Neural cell (in vitro differentiated cells): ENCODE data around the gene OGDH. TPM values are rescaled to one million over a fixed set of nuclear protein-coding genes. Genes with fewer than 3 reads are reported as not detected.

ENCODE experiments used
- H2AFZ ChIP-seq: fragments of 200-600, 300-800 bp; sonication (generic), shearing (Covaris generic); 2 replicates; pipeline ENCODE4 v1.6.0; 2014; ENCODE audit warnings: low read depth, mild to moderate bottlenecking, antibody characterized with exemption, low read length, moderate library complexity
- H3F3A ChIP-seq: fragments of 200-600 bp; shearing (Covaris generic); 2 replicates; pipeline ENCODE4 v1.6.1; 2016; ENCODE audit warnings: mild to moderate bottlenecking, moderate library complexity, mixed read lengths, antibody characterized with exemption, low read length; ENCODE audit not compliant: insufficient read depth, poor library complexity, severe bottlenecking
- H3K27ac ChIP-seq: fragments of 200-600, 300-800 bp; sonication (generic), shearing (Covaris generic); 2 replicates; pipeline ENCODE4 v1.5.1; 2014; ENCODE audit warnings: mild to moderate bottlenecking, low read length, moderate library complexity
- H3K27me3 ChIP-seq: fragments of 300-800, 200-600 bp; sonication (generic), shearing (Covaris generic); 2 replicates; pipeline ENCODE4 v1.6.0; 2014; ENCODE audit warnings: mild to moderate bottlenecking, low read depth, low read length, moderate library complexity; ENCODE audit not compliant: insufficient read depth
- H3K36me3 ChIP-seq: fragments of 300-800, 200-600 bp; sonication (generic), shearing (Covaris generic); 2 replicates; pipeline ENCODE4 v1.5.1; 2014; ENCODE audit warnings: mild to moderate bottlenecking, antibody characterized with exemption, low read length, moderate library complexity; ENCODE audit not compliant: insufficient read depth
- H3K4me2 ChIP-seq: fragments of 300-800, 200-600 bp; sonication (generic), shearing (Covaris generic); 2 replicates; pipeline ENCODE4 v1.6.0; 2014; ENCODE audit warnings: mild to moderate bottlenecking, low read length
- H3K4me3 ChIP-seq: fragments of 300-800, 200-600 bp; sonication (generic), shearing (Covaris generic); 2 replicates; pipeline ENCODE4 v1.5.1; 2014; ENCODE audit warnings: mild to moderate bottlenecking, low read length, moderate library complexity
- H3K79me2 ChIP-seq: fragments of 200-600 bp; shearing (Covaris generic); replicated peaks from 2 replicates; pipeline ENCODE4 v1.6.0; 2014; ENCODE audit warnings: mild to moderate bottlenecking, low read length, moderate library complexity; ENCODE audit not compliant: insufficient read depth
- H3K9ac ChIP-seq: fragments of 300-800, 200-600 bp; sonication (generic), shearing (Covaris generic); 2 replicates; pipeline ENCODE4 v1.6.1; 2016; ENCODE audit warnings: mild to moderate bottlenecking, low read length, mixed read lengths
- H3K9me2 ChIP-seq: fragments of 200-600 bp; shearing (Covaris generic); 2 replicates; pipeline ENCODE4 v1.6.1; 2016; ENCODE audit warnings: mild to moderate bottlenecking, low read length, mixed read lengths; ENCODE audit not compliant: insufficient read depth
- H3K9me3 ChIP-seq: fragments of 200-600, 300-800 bp; sonication (generic), shearing (Covaris generic); 2 replicates; pipeline ENCODE4 v1.6.1; 2016; ENCODE audit warnings: mild to moderate bottlenecking, mixed run types, low read length, moderate library complexity, mixed read lengths
- H4K20me1 ChIP-seq: fragments of 200-600 bp; shearing (Covaris generic); 2 replicates; pipeline ENCODE4 v1.6.1; 2016; ENCODE audit warnings: mild to moderate bottlenecking, mixed run types; ENCODE audit not compliant: insufficient read depth
- EP300 ChIP-seq: fragments of 450-650 bp; conservative IDR thresholded peaks from 2 replicates; pipeline ENCODE4 v1.6.1; 2014; ENCODE audit warnings: antibody characterized with exemption, mild to moderate bottlenecking, moderate library complexity; ENCODE audit not compliant: poor library complexity, severe bottlenecking
- EZH2 ChIP-seq: fragments of 200-600, 300-800 bp; shearing (Covaris generic), sonication (generic); IDR thresholded peaks from 2 replicates; pipeline ENCODE4 v1.6.1; 2014; ENCODE audit warnings: antibody characterized with exemption, low read length, borderline replicate concordance, mild to moderate bottlenecking; ENCODE audit not compliant: insufficient read depth, poor library complexity, severe bottlenecking
- MXI1 ChIP-seq: fragments of 450-650 bp; conservative IDR thresholded peaks from 2 replicates; pipeline ENCODE4 v1.6.1; 2014; ENCODE audit warnings: antibody characterized with exemption, mild to moderate bottlenecking; ENCODE audit not compliant: poor library complexity, severe bottlenecking
- POLR2AphosphoS5 ChIP-seq: IDR thresholded peaks from 2 replicates; pipeline ENCODE4 v1.6.1; 2012
- RAD21 ChIP-seq: fragments of 450-650 bp; conservative IDR thresholded peaks from 2 replicates; pipeline ENCODE4 v1.6.1; 2014; ENCODE audit warnings: antibody characterized with exemption, mild to moderate bottlenecking, moderate library complexity
- SMC3 ChIP-seq: fragments of 450-650 bp; conservative IDR thresholded peaks from 2 replicates; pipeline ENCODE4 v1.6.1; 2014; ENCODE audit warnings: antibody characterized with exemption, mild to moderate bottlenecking, moderate library complexity; ENCODE audit not compliant: poor library complexity
- TAF1 ChIP-seq: IDR thresholded peaks from 2 replicates; pipeline ENCODE4 v1.6.1; 2012; ENCODE audit warnings: low read depth
- polyA plus RNA-seq: library from polyadenylated mRNA; depleted of rRNA; stranded (reverse); fragments of >200 nt; gene quantifications from 2 replicates; pipeline ENCODE4 v1.2.3, GENCODE V29; 2014
- TF ChIP-seq, protein P1 (sequence below): fragments of 450-650 bp; IDR thresholded peaks from 2 replicates; pipeline ENCODE4 v1.5.1; 2014; ENCODE audit warnings: antibody characterized with exemption, mild to moderate bottlenecking, moderate library complexity; ENCODE audit not compliant: poor library complexity, severe bottlenecking
- TF ChIP-seq, protein P2 (sequence below): IDR thresholded peaks from 2 replicates; pipeline ENCODE4 v1.6.1; 2012; ENCODE audit warnings: borderline replicate concordance

OGDH gene
- polyA plus RNA-seq, 1 donor from 2014 or later, result 16.9 TPM

DNA sequence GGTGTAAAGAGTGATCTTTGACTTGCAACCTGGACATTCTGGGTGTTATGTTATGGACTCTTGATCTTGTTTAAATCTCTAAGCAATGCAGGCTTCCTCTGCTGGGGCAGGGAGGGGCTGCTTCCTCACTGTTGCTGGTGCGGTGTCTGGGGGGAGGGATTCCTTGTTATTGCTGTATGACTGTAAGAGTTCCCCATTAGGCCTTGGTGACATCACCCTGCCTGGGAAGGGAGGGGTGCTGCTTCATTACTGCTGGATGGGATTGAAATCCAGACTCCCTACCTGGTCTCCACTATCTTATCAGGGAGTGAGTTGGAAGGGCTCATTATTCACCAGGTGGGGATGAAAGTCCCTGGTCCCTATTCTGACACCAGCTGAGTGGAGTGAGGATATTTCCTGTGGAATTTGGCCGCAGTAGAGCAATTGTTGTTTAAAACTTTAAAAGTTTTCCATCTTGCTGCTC lies 8.8 kb downstream of the OGDH start:
- Histone ChIP-seq H3K9ac (no peak overlapping the region), H3K27me3 (no peaks in the 10 kb centered on the region), H4K20me1 (no peaks in the 10 kb centered on the region), H3F3A (no peaks in the 10 kb centered on the region), H3K27ac (no peak overlapping the region), H3K9me2 (no peaks in the 10 kb centered on the region), H3K9me3 (no peaks in the 10 kb centered on the region), H3K36me3 (no peaks in the 10 kb centered on the region), H3K4me2 (no peak overlapping the region), H3K4me3 (no peak overlapping the region), H2AFZ (no peak overlapping the region), H3K79me2 (peaks cover 51% of the 10 kb centered on the region)
- no peak for TF ChIP-seq TAF1

DNA sequence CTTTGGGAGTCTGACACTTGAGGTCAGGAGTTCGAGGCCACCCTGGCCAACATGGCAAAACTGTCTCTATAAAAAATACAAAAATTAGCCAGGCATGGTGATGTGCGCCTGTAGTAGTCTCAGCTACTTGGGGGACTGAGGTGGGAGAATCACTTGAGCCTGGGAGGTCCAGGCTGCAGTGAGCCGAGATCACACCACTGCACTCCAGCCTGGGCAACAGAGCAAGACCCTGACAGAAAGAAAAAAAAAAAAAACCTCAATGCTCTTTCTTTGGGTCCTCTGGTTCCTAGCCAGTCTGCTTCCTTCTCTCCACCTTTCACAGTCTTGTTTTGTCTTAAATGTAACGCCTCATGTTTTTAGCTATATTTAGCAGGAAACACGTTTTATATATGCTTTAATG lies 9.4 kb downstream of the OGDH start:
- no peaks in the 10 kb centered on the region for H3F3A ChIP-seq
- no peak overlapping the region for H3K9ac ChIP-seq
- H4K20me1 ChIP-seq, result no peaks in the 10 kb centered on the region
- H2AFZ ChIP-seq, result no peak overlapping the region
- no peak overlapping the region for H3K4me3 ChIP-seq
- H3K36me3 ChIP-seq, result no peaks in the 10 kb centered on the region
- no peaks in the 10 kb centered on the region for H3K9me2 ChIP-seq
- H3K4me2 ChIP-seq, result no peak overlapping the region
- TF ChIP-seq EP300, result no peak
- TF ChIP-seq, protein P1, sequence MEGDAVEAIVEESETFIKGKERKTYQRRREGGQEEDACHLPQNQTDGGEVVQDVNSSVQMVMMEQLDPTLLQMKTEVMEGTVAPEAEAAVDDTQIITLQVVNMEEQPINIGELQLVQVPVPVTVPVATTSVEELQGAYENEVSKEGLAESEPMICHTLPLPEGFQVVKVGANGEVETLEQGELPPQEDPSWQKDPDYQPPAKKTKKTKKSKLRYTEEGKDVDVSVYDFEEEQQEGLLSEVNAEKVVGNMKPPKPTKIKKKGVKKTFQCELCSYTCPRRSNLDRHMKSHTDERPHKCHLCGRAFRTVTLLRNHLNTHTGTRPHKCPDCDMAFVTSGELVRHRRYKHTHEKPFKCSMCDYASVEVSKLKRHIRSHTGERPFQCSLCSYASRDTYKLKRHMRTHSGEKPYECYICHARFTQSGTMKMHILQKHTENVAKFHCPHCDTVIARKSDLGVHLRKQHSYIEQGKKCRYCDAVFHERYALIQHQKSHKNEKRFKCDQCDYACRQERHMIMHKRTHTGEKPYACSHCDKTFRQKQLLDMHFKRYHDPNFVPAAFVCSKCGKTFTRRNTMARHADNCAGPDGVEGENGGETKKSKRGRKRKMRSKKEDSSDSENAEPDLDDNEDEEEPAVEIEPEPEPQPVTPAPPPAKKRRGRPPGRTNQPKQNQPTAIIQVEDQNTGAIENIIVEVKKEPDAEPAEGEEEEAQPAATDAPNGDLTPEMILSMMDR, result no peak
- no peak for TF ChIP-seq TAF1
- TF ChIP-seq RAD21, result no peak
- no peak for TF ChIP-seq EZH2
- TF ChIP-seq, protein P2, sequence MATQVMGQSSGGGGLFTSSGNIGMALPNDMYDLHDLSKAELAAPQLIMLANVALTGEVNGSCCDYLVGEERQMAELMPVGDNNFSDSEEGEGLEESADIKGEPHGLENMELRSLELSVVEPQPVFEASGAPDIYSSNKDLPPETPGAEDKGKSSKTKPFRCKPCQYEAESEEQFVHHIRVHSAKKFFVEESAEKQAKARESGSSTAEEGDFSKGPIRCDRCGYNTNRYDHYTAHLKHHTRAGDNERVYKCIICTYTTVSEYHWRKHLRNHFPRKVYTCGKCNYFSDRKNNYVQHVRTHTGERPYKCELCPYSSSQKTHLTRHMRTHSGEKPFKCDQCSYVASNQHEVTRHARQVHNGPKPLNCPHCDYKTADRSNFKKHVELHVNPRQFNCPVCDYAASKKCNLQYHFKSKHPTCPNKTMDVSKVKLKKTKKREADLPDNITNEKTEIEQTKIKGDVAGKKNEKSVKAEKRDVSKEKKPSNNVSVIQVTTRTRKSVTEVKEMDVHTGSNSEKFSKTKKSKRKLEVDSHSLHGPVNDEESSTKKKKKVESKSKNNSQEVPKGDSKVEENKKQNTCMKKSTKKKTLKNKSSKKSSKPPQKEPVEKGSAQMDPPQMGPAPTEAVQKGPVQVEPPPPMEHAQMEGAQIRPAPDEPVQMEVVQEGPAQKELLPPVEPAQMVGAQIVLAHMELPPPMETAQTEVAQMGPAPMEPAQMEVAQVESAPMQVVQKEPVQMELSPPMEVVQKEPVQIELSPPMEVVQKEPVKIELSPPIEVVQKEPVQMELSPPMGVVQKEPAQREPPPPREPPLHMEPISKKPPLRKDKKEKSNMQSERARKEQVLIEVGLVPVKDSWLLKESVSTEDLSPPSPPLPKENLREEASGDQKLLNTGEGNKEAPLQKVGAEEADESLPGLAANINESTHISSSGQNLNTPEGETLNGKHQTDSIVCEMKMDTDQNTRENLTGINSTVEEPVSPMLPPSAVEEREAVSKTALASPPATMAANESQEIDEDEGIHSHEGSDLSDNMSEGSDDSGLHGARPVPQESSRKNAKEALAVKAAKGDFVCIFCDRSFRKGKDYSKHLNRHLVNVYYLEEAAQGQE, result no peak
- no peak for TF ChIP-seq POLR2AphosphoS5
- TF ChIP-seq SMC3, result no peak
- no peak for TF ChIP-seq MXI1
- peaks cover 54% of the 10 kb centered on the region for H3K79me2 ChIP-seq
- no peak overlapping the region for H3K27ac ChIP-seq
- no peaks in the 10 kb centered on the region for H3K9me3 ChIP-seq
- no peaks in the 10 kb centered on the region for H3K27me3 ChIP-seq

DNA sequence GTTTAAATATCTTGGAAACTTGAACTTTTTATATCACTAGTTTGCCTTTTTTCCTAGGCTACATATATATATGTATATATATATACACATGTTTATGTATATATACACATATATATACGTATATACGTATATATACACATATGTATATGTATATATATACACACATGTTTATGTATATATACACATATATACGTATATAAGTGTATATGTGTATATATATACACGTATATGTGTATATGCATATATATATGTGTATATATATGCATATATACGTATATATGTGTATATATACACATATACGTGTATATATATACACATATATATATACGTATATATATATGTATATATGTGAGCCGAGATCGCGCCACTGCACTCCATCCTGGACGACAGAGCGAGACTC lies 10.1 kb downstream of the OGDH start:
- no peaks in the 10 kb centered on the region for H3K27me3 ChIP-seq
- H4K20me1 ChIP-seq, result no peaks in the 10 kb centered on the region
- no peak for TF ChIP-seq RAD21
- H3K79me2 ChIP-seq, result peaks cover 57% of the 10 kb centered on the region
- H3F3A ChIP-seq, result no peaks in the 10 kb centered on the region
- H3K36me3 ChIP-seq, result no peaks in the 10 kb centered on the region
- H3K4me2 ChIP-seq, result no peak overlapping the region
- no peaks in the 10 kb centered on the region for H3K9me3 ChIP-seq
- no peak overlapping the region for H3K9ac ChIP-seq
- no peak overlapping the region for H3K27ac ChIP-seq
- no peak overlapping the region for H2AFZ ChIP-seq
- H3K9me2 ChIP-seq, result no peaks in the 10 kb centered on the region
- H3K4me3 ChIP-seq, result no peak overlapping the region
